HEK293 (cell line): ENCODE results near the gene CCL18.

Source experiments
- CTCF ChIP-seq: fragments of 450-650 bp; formaldehyde crosslinking; IDR thresholded peaks from 2 replicates; pipeline ENCODE4 v1.5.1; 2016; ENCODE audit warnings: missing biosample characterization, missing genetic modification characterization
- ELK4 ChIP-seq: IDR thresholded peaks from 2 replicates; pipeline ENCODE4 v1.6.1; 2011; ENCODE audit warnings: mild to moderate bottlenecking, low read depth, low read length, borderline replicate concordance
- KLF8 ChIP-seq: fragments of 450-650 bp; formaldehyde crosslinking; IDR thresholded peaks from 2 replicates; pipeline ENCODE4 v1.5.1; 2016; ENCODE audit warnings: missing biosample characterization, missing genetic modification characterization
- PBX3 ChIP-seq: sonication (generic); formaldehyde crosslinking; IDR thresholded peaks from 2 replicates; pipeline ENCODE4 v1.8.1; 2022; ENCODE audit warnings: mild to moderate bottlenecking, moderate library complexity, missing genetic modification reagents
- TSHZ1 ChIP-seq: fragments of 450-650 bp; formaldehyde crosslinking; IDR thresholded peaks from 2 replicates; pipeline ENCODE4 v1.5.1; 2016; ENCODE audit warnings: missing biosample characterization, missing genetic modification characterization, borderline replicate concordance
- YY1 ChIP-seq: fragments of 450-650 bp; formaldehyde crosslinking; IDR thresholded peaks from 2 replicates; pipeline ENCODE4 v1.5.1; 2018; ENCODE audit warnings: missing biosample characterization, missing genetic modification characterization
- ZBTB20 ChIP-seq: fragments of 450-650 bp; formaldehyde crosslinking; IDR thresholded peaks from 2 replicates; pipeline ENCODE4 v1.5.1; 2016; ENCODE audit warnings: missing biosample characterization, missing genetic modification characterization
- ZNF24 ChIP-seq: fragments of 450-650 bp; formaldehyde crosslinking; IDR thresholded peaks from 2 replicates; pipeline ENCODE4 v1.5.1; 2016; ENCODE audit warnings: missing biosample characterization, missing genetic modification characterization
- ZNF274 ChIP-seq, 2 experiments: fragments of 200-500 bp in 1 of 2; fragments of 450-650 bp in 1 of 2; sonication (Bioruptor generic) in 1 of 2; formaldehyde crosslinking in 1 of 2; IDR thresholded peaks; 2 replicates each; pipeline versions ENCODE4 v1.5.1 to v1.6.1; 2014 to 2016; ENCODE audit warnings: borderline replicate concordance in 1 of 2, inconsistent platforms in 1 of 2, low read length in 1 of 2, missing biosample characterization in 1 of 2, missing genetic modification characterization in 1 of 2
- ZNF510 ChIP-seq: fragments of 450-650 bp; formaldehyde crosslinking; IDR thresholded peaks from 2 replicates; pipeline ENCODE4 v1.5.1; 2018; ENCODE audit warnings: mild to moderate bottlenecking, missing genetic modification characterization, missing biosample characterization; ENCODE audit not compliant: insufficient replicate concordance
- ZNF776 ChIP-seq: fragments of 450-650 bp; formaldehyde crosslinking; IDR thresholded peaks from 2 replicates; pipeline ENCODE4 v1.5.0; 2017; ENCODE audit warnings: missing biosample characterization, missing genetic modification characterization, borderline replicate concordance
- ZXDB ChIP-seq: fragments of 450-650 bp; formaldehyde crosslinking; IDR thresholded peaks from 2 replicates; pipeline ENCODE4 v1.5.1; 2016; ENCODE audit warnings: missing biosample characterization, missing genetic modification characterization

- TF ChIP-seq ZBTB20 (tag by site-specific recombination): no peak
- no peak for TF ChIP-seq CTCF (tag by site-specific recombination)
- no peak for TF ChIP-seq ZXDB (tag by site-specific recombination)
- TF ChIP-seq PBX3: no peak
- TF ChIP-seq ZNF274 (IDR thresholded peaks at IDR 0.05; ENCODE audit: low read length): no peak
- TF ChIP-seq ZNF274 (tag by site-specific recombination; IDR thresholded peaks at IDR 0.05; ENCODE audit: borderline replicate concordance): no peak
- no peak for TF ChIP-seq ZNF510 (tag by site-specific recombination)
- TF ChIP-seq YY1 (tag by site-specific recombination): no peak
- TF ChIP-seq KLF8 (tag by site-specific recombination): no peak
- TF ChIP-seq ZNF24: no peak
- TF ChIP-seq TSHZ1 (tag by site-specific recombination): no peak
- TF ChIP-seq ELK4: no peak
- TF ChIP-seq ZNF776: no peak
Observed at GRCh38 chr17:36095992-36096391, 31.9 kb downstream of the CCL18 start.
